Tibial artery (tissue), 4 donors: Measurements from ENCODE around the gene TMEM63C.

ENCODE experiments used
- DNase-seq, 2 donors: peaks; one replicate each; pipeline ENCODE4 v3.0.0-alpha.2; 2019
- H3K27ac ChIP-seq, 2 donors: fragments of 200-600 bp; sonication (generic) in 1 of 2; 1 replicate in 1 of 2; 2 replicates in 1 of 2; pipeline ENCODE4 v1.5.1; 2018 to 2019; ENCODE audit warnings: mild to moderate bottlenecking in 1 of 2
- H3K27me3 ChIP-seq, 2 donors: fragments of 200-600 bp; sonication (generic) in 1 of 2; one replicate each; pipeline versions ENCODE4 v1.5.1 to v1.6.0; 2016 to 2019
- H3K36me3 ChIP-seq, 3 donors: fragments of 200-600 bp; sonication (generic) in 2 of 3; one replicate each; pipeline ENCODE4 v1.5.1; 2016 to 2019; ENCODE audit warnings: mild to moderate bottlenecking in 2 of 3
- H3K4me1 ChIP-seq, 4 donors: fragments of 200-600 bp; sonication (generic) in 2 of 4; 1 replicate in 3 of 4; 2 replicates in 1 of 4; pipeline ENCODE4 v1.5.1; 2016 to 2019
- H3K4me3 ChIP-seq, 2 donors: fragments of 200-600 bp; sonication (generic) in 1 of 2; 1 replicate in 1 of 2; 2 replicates in 1 of 2; pipeline ENCODE4 v1.5.1; 2018 to 2019; ENCODE audit warnings: mild to moderate bottlenecking in 2 of 2
- H3K9me3 ChIP-seq, 3 donors: fragments of 200-600 bp; sonication (generic) in 1 of 3; one replicate each; pipeline ENCODE4 v1.5.1; 2016 to 2019
- intact Hi-C: fragments of 100-400 bp; cut with DNase I; formaldehyde crosslinking; loops from one replicate; pipeline ENCODE4 v1.15.0; 2023; ENCODE audit warnings: low total_unique reads
- TF ChIP-seq, protein P1 (sequence below), 2 experiments: fragments of 200-600 bp in 1 of 2; fragments of 450-650 bp in 1 of 2; IDR thresholded peaks; one replicate each; pipeline ENCODE4 v1.5.1; 2017 to 2019; ENCODE audit warnings: antibody characterized with exemption in 2 of 2, mild to moderate bottlenecking in 1 of 2, moderate library complexity in 1 of 2

The TMEM63C gene

DNA sequence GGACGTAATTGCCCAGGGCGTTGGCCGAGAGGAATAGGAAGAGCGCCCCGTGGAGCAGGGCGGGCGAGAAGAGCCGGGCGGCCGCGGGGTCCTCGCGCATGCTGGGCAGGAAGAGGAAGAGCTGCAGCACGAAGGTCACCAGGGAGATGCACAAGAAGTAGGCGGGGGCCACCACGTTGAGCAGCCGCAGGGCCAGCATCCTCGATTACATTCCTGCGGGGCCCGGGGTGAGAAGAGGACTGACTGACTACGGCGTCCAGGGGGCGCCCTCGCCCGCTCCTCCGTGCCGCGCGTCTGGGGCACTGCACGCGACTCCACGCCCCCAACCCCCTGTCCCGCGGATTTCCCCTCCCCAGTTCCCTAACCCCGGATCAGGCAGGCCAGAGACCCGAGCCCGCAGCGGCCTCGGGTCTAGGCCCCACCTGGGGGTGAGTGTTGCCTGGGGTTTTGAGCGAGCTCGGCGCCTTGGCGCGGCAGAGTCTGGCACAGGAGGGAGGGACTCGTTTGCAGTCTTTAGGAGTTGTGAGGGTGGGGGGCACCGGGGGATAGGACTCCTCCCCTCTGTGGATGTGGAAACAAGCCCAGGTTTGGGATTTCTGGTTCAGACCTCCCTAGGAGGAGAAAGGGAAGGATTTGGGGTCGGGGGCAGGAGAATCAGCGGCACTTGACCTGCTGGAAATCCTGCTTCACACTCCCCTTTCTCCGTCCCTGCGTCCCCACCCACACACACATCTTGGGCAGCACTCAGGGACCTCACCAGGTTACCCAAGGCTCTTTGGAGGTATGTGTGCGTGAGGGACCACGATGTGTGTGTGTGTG is 41.8 kb upstream of the TMEM63C start:
- no peak overlapping the region for H3K4me3 ChIP-seq
- TF ChIP-seq, protein P1, sequence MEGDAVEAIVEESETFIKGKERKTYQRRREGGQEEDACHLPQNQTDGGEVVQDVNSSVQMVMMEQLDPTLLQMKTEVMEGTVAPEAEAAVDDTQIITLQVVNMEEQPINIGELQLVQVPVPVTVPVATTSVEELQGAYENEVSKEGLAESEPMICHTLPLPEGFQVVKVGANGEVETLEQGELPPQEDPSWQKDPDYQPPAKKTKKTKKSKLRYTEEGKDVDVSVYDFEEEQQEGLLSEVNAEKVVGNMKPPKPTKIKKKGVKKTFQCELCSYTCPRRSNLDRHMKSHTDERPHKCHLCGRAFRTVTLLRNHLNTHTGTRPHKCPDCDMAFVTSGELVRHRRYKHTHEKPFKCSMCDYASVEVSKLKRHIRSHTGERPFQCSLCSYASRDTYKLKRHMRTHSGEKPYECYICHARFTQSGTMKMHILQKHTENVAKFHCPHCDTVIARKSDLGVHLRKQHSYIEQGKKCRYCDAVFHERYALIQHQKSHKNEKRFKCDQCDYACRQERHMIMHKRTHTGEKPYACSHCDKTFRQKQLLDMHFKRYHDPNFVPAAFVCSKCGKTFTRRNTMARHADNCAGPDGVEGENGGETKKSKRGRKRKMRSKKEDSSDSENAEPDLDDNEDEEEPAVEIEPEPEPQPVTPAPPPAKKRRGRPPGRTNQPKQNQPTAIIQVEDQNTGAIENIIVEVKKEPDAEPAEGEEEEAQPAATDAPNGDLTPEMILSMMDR (IDR thresholded peaks at IDR 0.05) = peak in 1 of 2 experiments; percentile 20
- intact Hi-C loops = no loop called here
- H3K4me1 ChIP-seq = peaks cover 0 to 30% (median 28%) of the 10 kb centered on the region in 4 donors
- no peaks in the 10 kb centered on the region for H3K36me3 ChIP-seq
- no peak overlapping the region for H3K27ac ChIP-seq
- peak in 1 of 2 donors; percentile 63 for DNase-seq
- no peaks in the 10 kb centered on the region for H3K9me3 ChIP-seq
- H3K27me3 ChIP-seq = peaks cover 0 to 95% of the 10 kb centered on the region in 2 donors

- TF ChIP-seq, protein P1 (IDR thresholded peaks at IDR 0.05) = no peak
- no peak for DNase-seq
- H3K9me3 ChIP-seq = no peaks in the 10 kb centered on the region
- peaks cover 0 to 95% of the 10 kb centered on the region in 2 donors for H3K27me3 ChIP-seq
- H3K36me3 ChIP-seq = no peaks in the 10 kb centered on the region
- intact Hi-C loops = no loop called here
- H3K4me1 ChIP-seq = peaks cover 0 to 30% (median 28%) of the 10 kb centered on the region in 4 donors
- no peak overlapping the region for H3K27ac ChIP-seq
- H3K4me3 ChIP-seq = peak overlapping the region; percentile 19 to 44
Observed at GRCh38 chr14:77140359-77141213, 41.0 kb upstream of the TMEM63C start.

DNA sequence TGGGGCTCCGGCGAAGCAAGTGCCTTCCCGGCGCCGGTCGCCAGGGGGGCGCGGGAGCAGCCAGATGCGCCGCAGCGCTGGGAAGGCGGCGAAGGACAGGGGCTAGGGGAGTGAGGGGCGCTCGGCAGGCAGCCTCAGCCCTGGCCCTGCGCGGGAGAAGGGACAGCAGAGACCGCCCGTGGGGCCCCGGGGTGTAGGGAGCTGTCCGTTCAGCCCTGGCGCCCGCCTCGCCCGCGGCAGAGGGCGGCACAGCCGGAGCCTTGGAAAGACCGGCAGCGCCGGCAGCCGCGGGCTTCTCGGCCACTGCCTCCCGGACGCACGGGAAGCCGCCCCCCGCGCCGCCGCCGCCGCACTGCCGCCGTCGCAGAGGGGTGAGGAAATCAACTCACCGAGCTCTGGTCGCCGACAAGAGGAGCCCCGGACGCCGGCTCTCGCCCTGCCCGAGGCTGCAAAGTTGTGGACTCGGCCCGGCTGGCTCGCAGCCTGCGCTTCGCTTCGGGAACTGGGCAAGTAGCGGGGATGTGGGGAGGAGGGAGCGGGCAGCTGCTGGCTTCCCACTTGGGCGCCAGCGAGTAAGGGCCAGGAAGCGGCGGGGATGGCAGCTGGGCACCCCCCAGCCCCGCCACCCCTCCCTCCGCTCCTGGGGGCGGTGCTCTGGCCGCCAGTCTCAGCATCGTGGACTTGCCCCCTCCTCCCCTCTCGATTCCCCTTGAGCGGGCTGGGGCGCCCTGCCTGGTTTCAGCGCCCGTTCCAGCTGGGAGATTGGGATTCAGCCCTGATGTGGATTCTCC is 40.2 kb upstream of the TMEM63C start, which contains the start of gene ZDHHC22:
Gene ZDHHC22 (minus strand): TSS at position 578 of the 791 bp plus-strand sequence. CDS start 2,053 bp downstream, outside the sequence.
- TF ChIP-seq, protein P1 (IDR thresholded peaks at IDR 0.05) = peak; percentile 12 to 21
- no peaks in the 10 kb centered on the region for H3K9me3 ChIP-seq
- no peak for DNase-seq
- H3K4me1 ChIP-seq = peaks cover 0 to 30% (median 28%) of the 10 kb centered on the region in 4 donors
- peaks cover 0 to 97% of the 10 kb centered on the region in 2 donors for H3K27me3 ChIP-seq
- H3K27ac ChIP-seq = no peak within 1 kb of the TSS
- H3K36me3 ChIP-seq = no peaks in the 10 kb centered on the region
- intact Hi-C loops = no loop called here
- peak within 1 kb of the TSS; percentile 19 to 44 for H3K4me3 ChIP-seq

DNA sequence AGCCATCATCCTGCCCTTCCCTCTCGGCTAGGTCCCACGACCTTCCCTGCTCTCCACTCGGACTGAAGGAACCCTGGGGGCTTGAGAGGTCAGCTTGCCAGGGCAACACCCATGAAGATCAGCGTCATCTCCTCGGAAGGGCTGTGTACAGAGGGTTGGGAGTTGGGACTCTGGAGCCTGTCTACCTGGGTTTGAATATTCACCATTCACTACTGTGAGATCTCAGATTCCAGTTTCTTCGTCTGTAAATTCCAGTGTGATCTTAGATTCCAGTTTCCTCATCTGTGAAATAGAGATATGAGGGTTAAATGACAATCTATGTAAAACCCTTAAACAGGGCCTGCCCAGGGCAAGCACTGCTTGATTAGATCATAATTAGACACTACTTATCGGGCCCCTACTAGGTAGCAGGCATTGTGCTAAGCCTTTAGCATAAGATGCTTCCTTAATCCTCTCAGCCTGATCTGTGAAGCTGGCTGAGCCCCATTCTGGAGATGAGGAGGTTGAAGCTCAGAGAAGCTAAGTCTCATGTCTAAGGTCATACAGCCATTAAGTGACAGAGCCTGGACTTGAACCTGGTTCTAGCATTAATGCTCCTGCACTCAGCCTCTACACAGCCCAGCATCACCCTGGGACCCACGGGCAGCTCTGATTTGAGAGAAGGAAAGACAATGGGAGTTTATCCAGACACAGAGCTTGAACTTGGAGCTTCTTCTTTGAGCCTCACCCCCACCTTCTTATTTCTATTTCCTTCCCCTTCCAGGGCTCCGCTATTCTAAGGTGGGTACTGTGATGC is 39.4 kb upstream of the TMEM63C start:
- DNase-seq = no peak
- Histone ChIP-seq H3K9me3 (no peaks in the 10 kb centered on the region), H3K27ac (no peak overlapping the region), H3K36me3 (no peaks in the 10 kb centered on the region), H3K4me1 (peaks cover 0 to 30% (median 28%) of the 10 kb centered on the region in 4 donors), H3K27me3 (peaks cover 0 to 97% of the 10 kb centered on the region in 2 donors), H3K4me3 (peak overlapping the region in 1 of 2 donors; percentile 44)
- intact Hi-C loops = no loop called here
- TF ChIP-seq, protein P1 (IDR thresholded peaks at IDR 0.05) = no peak
